WERI-Rb-1 (cell line): Measurements from ENCODE around the gene SLC25A39.

ENCODE experiments used
- DNase-seq: peaks from one replicate; pipeline ENCODE4 v3.0.0-alpha.2; 2020
- H3K27ac ChIP-seq: fragments of 250-450 bp; sonication (Bioruptor Pico); 2 replicates; pipeline ENCODE4 v1.5.1; 2020; ENCODE audit warnings: mild to moderate bottlenecking, moderate library complexity
- H3K27me3 ChIP-seq: fragments of 250-450 bp; sonication (Bioruptor Pico); 2 replicates; pipeline ENCODE4 v1.5.1; 2021; ENCODE audit warnings: mild to moderate bottlenecking, low read depth, moderate library complexity; ENCODE audit not compliant: insufficient read depth, severe bottlenecking
- H3K36me3 ChIP-seq: fragments of 250-450 bp; sonication (Bioruptor Pico); 2 replicates; pipeline ENCODE4 v1.5.1; 2020; ENCODE audit warnings: mild to moderate bottlenecking, moderate library complexity
- H3K4me3 ChIP-seq: 2 replicates; pipeline ENCODE4 v1.5.1; 2011; ENCODE audit warnings: low read depth, mild to moderate bottlenecking, control low read depth, low read length
- H3K9me3 ChIP-seq: fragments of 250-450 bp; sonication (Bioruptor Pico); 2 replicates; pipeline ENCODE4 v1.5.1; 2021; ENCODE audit warnings: mild to moderate bottlenecking, moderate library complexity; ENCODE audit not compliant: severe bottlenecking
- CTCF ChIP-seq: IDR thresholded peaks from 2 replicates; pipeline ENCODE4 v1.5.1; 2011; ENCODE audit warnings: low read depth, mild to moderate bottlenecking, control low read depth, inconsistent platforms, low read length

Gene SLC25A39

GRCh38 chr17:44279666-44280391 is 44.8 kb downstream of the SLC25A39 start:
- no peak for DNase-seq
- Histone ChIP-seq H3K4me3 (no peak overlapping the region), H3K9me3 (no peaks in the 10 kb centered on the region), H3K27ac (no peak overlapping the region), H3K36me3 (no peaks in the 10 kb centered on the region), H3K27me3 (no peaks in the 10 kb centered on the region)
- no peak for TF ChIP-seq CTCF

GRCh38 chr17:44279346-44279665 is 45.3 kb downstream of the SLC25A39 start:
- no peaks in the 10 kb centered on the region for H3K27me3 ChIP-seq
- DNase-seq, result no peak
- no peak for TF ChIP-seq CTCF
- no peak overlapping the region for H3K4me3 ChIP-seq
- no peak overlapping the region for H3K27ac ChIP-seq
- no peaks in the 10 kb centered on the region for H3K9me3 ChIP-seq
- no peaks in the 10 kb centered on the region for H3K36me3 ChIP-seq

GRCh38 chr17:44277976-44278375 is 46.6 kb downstream of the SLC25A39 start:
- H3K27me3 ChIP-seq, result no peaks in the 10 kb centered on the region
- DNase-seq, result no peak
- no peak for TF ChIP-seq CTCF
- H3K27ac ChIP-seq, result no peak overlapping the region
- H3K36me3 ChIP-seq, result no peaks in the 10 kb centered on the region
- H3K4me3 ChIP-seq, result no peak overlapping the region
- no peaks in the 10 kb centered on the region for H3K9me3 ChIP-seq

- Histone ChIP-seq H3K9me3 (no peaks in the 10 kb centered on the region), H3K4me3 (no peak overlapping the region), H3K36me3 (no peaks in the 10 kb centered on the region), H3K27ac (no peak overlapping the region; the same call in 1 of the 2 replicates), H3K27me3 (no peaks in the 10 kb centered on the region)
- no peak for DNase-seq
- TF ChIP-seq CTCF, result no peak
Observed at GRCh38 chr17:44273607-44274006, 51.0 kb downstream of the SLC25A39 start.

GRCh38 chr17:44272954-44273353 is 51.7 kb downstream of the SLC25A39 start:
- TF ChIP-seq CTCF, result no peak
- no peak overlapping the region for H3K27ac ChIP-seq
- no peaks in the 10 kb centered on the region for H3K9me3 ChIP-seq
- no peaks in the 10 kb centered on the region for H3K36me3 ChIP-seq
- no peaks in the 10 kb centered on the region for H3K27me3 ChIP-seq
- no peak for DNase-seq
- no peak overlapping the region for H3K4me3 ChIP-seq

- Histone ChIP-seq H3K36me3 (no peaks in the 10 kb centered on the region), H3K9me3 (no peaks in the 10 kb centered on the region), H3K4me3 (no peak overlapping the region), H3K27me3 (no peaks in the 10 kb centered on the region), H3K27ac (no peak overlapping the region)
- no peak for TF ChIP-seq CTCF
- DNase-seq, result no peak
Observed at GRCh38 chr17:44272321-44272951, 52.2 kb downstream of the SLC25A39 start.
